Ovary (tissue), 9 donors: ENCODE results near the gene SH3BP5L. TPM values are rescaled to one million over a fixed set of nuclear protein-coding genes. Genes with fewer than 3 reads are reported as not detected.
A peak's percentile ranks its signal among the peaks of the same experiment; 100 is the strongest.
"Not testable (repeated sequence)": the region's sequence is repeated elsewhere in the genome, so short reads cannot be mapped to it uniquely, and the experiment has no call there.

Experiments used
- DNase-seq, 5 donors: peaks; one replicate each; pipeline ENCODE4 v3.0.0-alpha.2; 2019 to 2020
- H3K27ac ChIP-seq, 2 donors: fragments of 200-600 bp; one replicate each; pipeline versions ENCODE4 v1.5.1 to v1.8.0; 2019 to 2022
- H3K27me3 ChIP-seq: fragments of 200-600 bp; one replicate; pipeline ENCODE4 v1.8.0; 2022
- H3K36me3 ChIP-seq: fragments of 200-600 bp; sonication (generic); one replicate; pipeline ENCODE4 v1.5.1; 2019
- H3K4me1 ChIP-seq: one replicate; pipeline ENCODE4 v1.8.1; 2013; ENCODE audit warnings: mild to moderate bottlenecking, moderate library complexity; ENCODE audit not compliant: insufficient read depth
- H3K4me3 ChIP-seq: fragments of 200-600 bp; sonication (generic); one replicate; pipeline ENCODE4 v1.5.1; 2017
- H3K9me3 ChIP-seq, 2 donors: fragments of 200-600 bp in 1 of 2; sonication (generic) in 1 of 2; one replicate each; pipeline versions ENCODE4 v1.5.1 to v1.8.1; 2013 to 2019; ENCODE audit warnings: mild to moderate bottlenecking in 1 of 2, moderate library complexity in 1 of 2
- EP300 ChIP-seq: sonication (generic); formaldehyde crosslinking; IDR thresholded peaks from one replicate; pipeline ENCODE4 v1.6.1; 2017; ENCODE audit warnings: antibody characterized with exemption
- POLR2A ChIP-seq: fragments of 450-650 bp; IDR thresholded peaks from one replicate; pipeline ENCODE4 v1.6.1; 2017; ENCODE audit warnings: antibody characterized with exemption, mild to moderate bottlenecking, moderate library complexity
- WGBS, 3 donors: extraction: QIAGEN DNeasy Blood & Tissue Kit in 1 of 3; methylation state at CpG; one replicate each; pipeline versions ENCODE4 v1.1.5 to v1.1.7; 2013 to 2017; 5-methylcytosine and 5-hydroxymethylcytosine counted together
- intact Hi-C, 4 donors: fragments of 100-400 bp; cut with DNase I; formaldehyde crosslinking; loops; one replicate each; pipeline versions ENCODE4 v1.11.0 to v1.15.1; 2022 to 2023
- polyA plus RNA-seq, 2 donors: library from polyadenylated mRNA; stranded (reverse); fragments of 200-250 nt in 1 of 2; fragments of 350-450 nt in 1 of 2; fragmentation: Illumina TruSeq in 1 of 2; extraction: RNeasy Lipid Tissue Mini Kit (QIAGEN cat#74804) in 1 of 2; gene quantifications; one replicate each; pipeline ENCODE4 v1.2.3, GENCODE V29; 2013 to 2014
- total RNA-seq, 7 donors: library from RNA; depleted of rRNA in 2 of 7; stranded (reverse); fragments of >200 nt in 2 of 7; fragmentation: NEBNext Ultra II Directional in 3 of 7; extraction: Animal tissue kit (Norgen Biotek cat#: 25700) in 3 of 7; gene quantifications; one replicate each; pipeline versions ENCODE4 v1.1.0 to v1.2.4, GENCODE V29; 2016 to 2023
- TF ChIP-seq, protein P1 (sequence below), 3 donors: fragments of 450-650 bp in 2 of 3; fragments of 200-600 bp in 1 of 3; IDR thresholded peaks; one replicate each; pipeline versions ENCODE4 v1.5.1 to v1.8.0; 2016 to 2022; ENCODE audit warnings: antibody characterized with exemption in 3 of 3, mild to moderate bottlenecking in 1 of 3
- donor health status: DM: no; HTN: no; CAD: no; lungs with moderate emphysema.
- donor health status: DM: no; HTN: no; CAD: no.
- donor health status: Bipolar disorder and iron deficiency.
- donor health status: DM: yes; HTN: yes; CAD: no.
- donor health status: DM: no; HTN: no; CAD: no.
- donor health status: DM: yes; HTN: yes; CAD: no.

SH3BP5L gene
- total and polyA plus RNA-seq, 9 donors, result 8.1 to 16.8 (median 13.8) TPM

DNA sequence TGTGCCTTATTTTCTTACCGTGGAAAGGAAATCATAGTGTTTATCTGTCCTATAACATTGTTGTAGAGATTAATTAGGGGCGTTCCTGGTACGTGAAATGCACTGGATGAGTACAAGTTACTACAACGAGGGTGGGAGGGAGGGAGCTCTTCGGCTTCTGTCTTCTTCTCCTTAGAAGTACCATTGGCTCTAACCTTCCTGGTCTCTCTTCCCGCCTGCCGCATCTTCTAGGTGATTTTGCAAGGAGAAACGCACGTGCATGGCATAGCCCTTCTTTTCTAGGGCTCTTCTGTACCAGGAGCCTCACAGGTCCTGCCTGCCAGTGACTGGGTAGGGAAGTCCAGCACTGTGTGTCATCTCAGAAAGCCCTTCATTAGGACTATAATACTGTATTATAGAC is 16.8 kb downstream of the SH3BP5L start:
- H3K36me3 ChIP-seq, result no peaks in the 10 kb centered on the region
- H3K9me3 ChIP-seq, result no peaks in the 10 kb centered on the region
- intact Hi-C loops, result no loop called here
- H3K27me3 ChIP-seq, result no peaks in the 10 kb centered on the region
- H3K27ac ChIP-seq, result no peak overlapping the region
- no peak for DNase-seq
- 63 to 67% (median 65%) methylated on average over 9 of the region's 9 CpGs for WGBS, 3 donors
- H3K4me3 ChIP-seq, result no peak overlapping the region
- peaks cover 3% of the 10 kb centered on the region for H3K4me1 ChIP-seq
- TF ChIP-seq POLR2A, result no peak
- TF ChIP-seq, protein P1, sequence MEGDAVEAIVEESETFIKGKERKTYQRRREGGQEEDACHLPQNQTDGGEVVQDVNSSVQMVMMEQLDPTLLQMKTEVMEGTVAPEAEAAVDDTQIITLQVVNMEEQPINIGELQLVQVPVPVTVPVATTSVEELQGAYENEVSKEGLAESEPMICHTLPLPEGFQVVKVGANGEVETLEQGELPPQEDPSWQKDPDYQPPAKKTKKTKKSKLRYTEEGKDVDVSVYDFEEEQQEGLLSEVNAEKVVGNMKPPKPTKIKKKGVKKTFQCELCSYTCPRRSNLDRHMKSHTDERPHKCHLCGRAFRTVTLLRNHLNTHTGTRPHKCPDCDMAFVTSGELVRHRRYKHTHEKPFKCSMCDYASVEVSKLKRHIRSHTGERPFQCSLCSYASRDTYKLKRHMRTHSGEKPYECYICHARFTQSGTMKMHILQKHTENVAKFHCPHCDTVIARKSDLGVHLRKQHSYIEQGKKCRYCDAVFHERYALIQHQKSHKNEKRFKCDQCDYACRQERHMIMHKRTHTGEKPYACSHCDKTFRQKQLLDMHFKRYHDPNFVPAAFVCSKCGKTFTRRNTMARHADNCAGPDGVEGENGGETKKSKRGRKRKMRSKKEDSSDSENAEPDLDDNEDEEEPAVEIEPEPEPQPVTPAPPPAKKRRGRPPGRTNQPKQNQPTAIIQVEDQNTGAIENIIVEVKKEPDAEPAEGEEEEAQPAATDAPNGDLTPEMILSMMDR (IDR thresholded peaks at IDR 0.05), result no peak
- TF ChIP-seq EP300, result no peak

DNA sequence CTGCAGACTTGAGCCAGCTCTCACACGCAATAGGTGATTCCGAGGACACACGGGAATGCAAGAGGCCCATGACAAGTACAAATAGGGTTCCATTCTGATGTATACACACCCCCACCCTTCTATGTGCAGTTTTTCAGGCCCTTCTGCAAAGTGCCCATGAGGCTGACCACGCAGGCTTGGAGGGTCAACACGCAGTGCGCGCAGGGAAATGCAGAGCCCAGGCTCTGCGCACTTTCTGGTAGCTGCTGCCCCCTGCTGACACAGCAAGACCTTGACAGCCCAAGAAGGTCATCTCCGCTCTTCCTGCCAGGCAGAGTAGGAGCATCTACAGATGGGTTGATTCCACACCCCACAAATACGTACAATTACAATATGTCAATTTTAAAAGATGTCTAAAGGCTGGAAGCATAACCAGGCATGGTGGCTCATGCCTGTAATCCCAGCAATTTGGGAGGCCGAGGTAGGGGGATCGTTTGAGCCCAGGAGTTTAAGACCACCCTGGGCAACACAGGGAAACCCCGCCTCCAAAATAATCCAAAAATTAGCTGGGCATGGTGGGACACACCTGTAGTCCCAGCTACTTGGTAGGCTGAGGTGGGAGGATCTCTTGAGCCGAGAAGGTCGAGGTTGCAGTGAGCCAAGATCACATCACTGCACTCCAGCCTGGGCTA is 18.5 kb downstream of the SH3BP5L start:
- intact Hi-C loops, result no loop called here
- 33 to 42% (median 40%) methylated on average over 15 of the region's 15 CpGs for WGBS, 3 donors
- peaks cover 3% of the 10 kb centered on the region for H3K4me1 ChIP-seq
- H3K4me3 ChIP-seq, result no peak overlapping the region
- no peaks in the 10 kb centered on the region for H3K36me3 ChIP-seq
- TF ChIP-seq POLR2A (no peak), EP300 (no peak)
- TF ChIP-seq, protein P1 (IDR thresholded peaks at IDR 0.05), result peak in 2 of 3 donors; percentile 11 to 26
- DNase-seq, result peak in 2 of 5 donors; percentile 40 to 55
- H3K27me3 ChIP-seq, result no peaks in the 10 kb centered on the region
- H3K9me3 ChIP-seq, result no peaks in the 10 kb centered on the region
- H3K27ac ChIP-seq, result no peak overlapping the region

DNA sequence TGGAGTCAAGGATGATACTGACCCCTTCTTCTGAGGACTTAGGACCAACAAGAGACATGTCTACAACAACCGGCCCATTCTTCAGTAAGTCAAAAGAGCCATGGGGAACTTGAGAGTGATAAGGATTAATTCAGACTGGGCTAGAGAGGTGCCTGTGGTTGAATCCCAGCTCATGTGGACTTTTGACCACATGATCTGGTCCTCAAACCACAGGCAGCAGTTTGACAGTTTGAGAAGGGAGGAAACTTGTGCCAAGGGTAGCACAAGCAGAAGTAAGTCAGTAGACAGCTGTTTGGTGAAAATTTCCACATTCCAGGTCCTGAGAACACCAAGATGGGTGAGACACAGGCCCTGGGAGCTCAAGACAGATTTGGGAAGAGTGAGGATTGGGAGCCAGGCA is 19.8 kb downstream of the SH3BP5L start:
- TF ChIP-seq EP300 (no peak), POLR2A (no peak)
- TF ChIP-seq, protein P1 (IDR thresholded peaks at IDR 0.05), result no peak
- no peaks in the 10 kb centered on the region for H3K36me3 ChIP-seq
- H3K9me3 ChIP-seq, result no peaks in the 10 kb centered on the region
- H3K27me3 ChIP-seq, result no peaks in the 10 kb centered on the region
- DNase-seq, result no peak
- intact Hi-C loops, result no loop called here
- WGBS, 3 donors, result 77 to 94% (median 80%) methylated on average over 1 of the region's 1 CpG
- no peak overlapping the region for H3K27ac ChIP-seq
- no peak overlapping the region for H3K4me3 ChIP-seq
- H3K4me1 ChIP-seq, result peaks cover 3% of the 10 kb centered on the region

DNA sequence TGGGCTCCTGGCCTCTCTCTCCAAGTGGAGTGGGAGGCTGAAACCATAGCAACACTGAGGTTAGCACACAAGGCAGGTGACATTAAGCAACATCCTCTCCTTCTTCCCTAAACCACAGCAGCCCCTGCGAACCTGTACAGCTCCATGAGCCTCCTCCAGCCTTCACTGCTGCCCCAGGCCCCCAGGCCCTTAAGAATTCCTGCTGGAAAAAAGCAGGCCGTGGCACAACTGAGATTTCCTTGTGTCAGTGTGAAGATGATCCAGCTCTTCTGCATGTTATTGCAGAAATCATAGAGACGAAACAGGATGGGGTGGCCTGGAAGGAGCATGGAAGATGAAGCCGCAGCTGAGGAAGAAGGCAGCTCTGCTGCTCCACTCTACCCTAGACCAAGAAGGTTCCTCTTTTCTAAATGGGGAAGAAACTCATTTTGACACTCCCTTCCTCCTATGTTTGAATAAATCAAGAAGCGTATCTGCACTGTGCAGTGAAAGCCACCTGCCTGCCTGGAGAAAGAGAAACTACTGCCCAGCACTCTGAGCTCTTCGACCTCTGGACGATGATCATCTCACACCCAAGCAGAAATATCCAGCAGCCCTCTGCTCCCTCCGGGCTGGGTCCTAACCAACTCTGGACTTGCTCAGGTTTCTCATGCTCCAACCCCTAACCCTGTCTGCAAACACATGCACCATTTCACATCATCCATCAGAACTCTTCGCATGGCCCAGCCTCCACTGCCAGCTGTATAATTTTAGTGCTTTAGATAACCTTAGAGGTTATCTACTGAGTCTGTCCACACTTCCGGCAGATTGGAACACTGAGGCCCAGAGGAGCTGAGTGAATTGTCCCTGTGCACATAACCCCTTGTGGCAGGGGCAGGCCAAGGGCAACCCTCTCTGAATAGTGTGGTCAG is 20.7 kb downstream of the SH3BP5L start:
- Histone ChIP-seq H3K27me3 (no peaks in the 10 kb centered on the region), H3K4me1 (no peaks in the 10 kb centered on the region), H3K4me3 (no peak overlapping the region), H3K36me3 (no peaks in the 10 kb centered on the region), H3K27ac (no peak overlapping the region), H3K9me3 (no peaks in the 10 kb centered on the region)
- intact Hi-C loops, result no loop called here
- WGBS, 3 donors, result 62 to 73% (median 65%) methylated on average over 10 of the region's 10 CpGs
- TF ChIP-seq, protein P1 (IDR thresholded peaks at IDR 0.05), result no peak
- no peak for TF ChIP-seq POLR2A
- TF ChIP-seq EP300, result no peak
- no peak for DNase-seq

DNA sequence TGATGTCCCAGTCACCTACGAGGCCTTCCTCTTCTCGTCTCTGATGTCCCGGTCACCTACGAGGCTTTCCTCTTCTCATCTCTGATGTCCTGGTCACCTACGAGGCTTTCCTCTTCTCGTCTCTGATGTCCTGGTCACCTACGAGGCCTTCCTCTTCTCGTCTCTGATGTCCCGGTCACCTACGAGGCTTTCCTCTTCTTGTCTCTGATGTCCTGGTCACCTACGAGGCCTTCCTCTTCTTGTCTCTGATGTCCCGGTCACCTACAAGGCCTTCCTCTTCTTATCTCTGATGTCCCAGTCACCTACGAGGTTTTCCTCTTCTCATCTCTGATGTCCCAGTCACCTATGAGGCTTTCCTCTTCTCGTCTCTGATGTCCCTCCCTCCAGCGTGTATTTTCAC is 22.2 kb downstream of the SH3BP5L start:
- H3K36me3 ChIP-seq, DNase-seq, H3K4me3 ChIP-seq, H3K4me1 ChIP-seq, H3K27me3 ChIP-seq, H3K27ac ChIP-seq, H3K9me3 ChIP-seq, intact Hi-C loops: not testable (repeated sequence)
- WGBS, 3 donors, result 86 to 92% (median 88%) methylated on average over 15 of the region's 15 CpGs
